Retinal pigment epithelial cell (primary cell): ENCODE data around the gene TCF19.
A peak's percentile ranks its signal among the peaks of the same experiment; 100 is the strongest.
"Not testable (repeated sequence)": the region's sequence is repeated elsewhere in the genome, so short reads cannot be mapped to it uniquely, and the experiment has no call there.

Source experiments
- DNase-seq: peaks from one replicate; pipeline ENCODE4 v3.0.0-alpha.2; 2010; ENCODE audit warnings: low read depth
- H3K4me3 ChIP-seq: 2 replicates; pipeline ENCODE4 v1.5.1; 2011; ENCODE audit warnings: mild to moderate bottlenecking, low read length, control low read depth, moderate library complexity
- TF ChIP-seq, protein P1 (sequence below): conservative IDR thresholded peaks from 2 replicates; pipeline ENCODE4 v1.5.1; 2011; ENCODE audit warnings: low read depth, low read length, control low read depth, inconsistent platforms

Gene TCF19

DNA sequence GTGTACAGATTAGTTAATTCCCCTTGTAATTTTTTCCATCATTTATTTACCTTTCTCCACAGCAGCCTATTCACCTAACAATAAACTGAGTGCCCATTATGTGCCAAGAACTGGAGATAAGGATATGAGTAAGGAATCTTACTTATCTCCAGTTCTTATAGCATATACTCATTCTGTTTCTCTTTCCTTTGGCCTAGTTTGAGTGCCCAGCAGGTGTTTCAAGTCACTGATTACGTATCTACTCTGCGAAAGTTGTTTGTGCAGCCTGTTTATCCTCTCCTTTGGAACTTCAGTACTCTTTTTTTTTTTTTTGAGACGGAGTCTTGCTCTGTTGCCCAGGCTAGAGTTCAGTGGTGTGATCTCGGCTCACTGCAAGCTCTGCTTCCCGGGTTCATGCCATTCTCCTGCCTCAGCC, 29.4 kb downstream of the TCF19 start:
- no peak overlapping the region for H3K4me3 ChIP-seq
- TF ChIP-seq, protein P1, sequence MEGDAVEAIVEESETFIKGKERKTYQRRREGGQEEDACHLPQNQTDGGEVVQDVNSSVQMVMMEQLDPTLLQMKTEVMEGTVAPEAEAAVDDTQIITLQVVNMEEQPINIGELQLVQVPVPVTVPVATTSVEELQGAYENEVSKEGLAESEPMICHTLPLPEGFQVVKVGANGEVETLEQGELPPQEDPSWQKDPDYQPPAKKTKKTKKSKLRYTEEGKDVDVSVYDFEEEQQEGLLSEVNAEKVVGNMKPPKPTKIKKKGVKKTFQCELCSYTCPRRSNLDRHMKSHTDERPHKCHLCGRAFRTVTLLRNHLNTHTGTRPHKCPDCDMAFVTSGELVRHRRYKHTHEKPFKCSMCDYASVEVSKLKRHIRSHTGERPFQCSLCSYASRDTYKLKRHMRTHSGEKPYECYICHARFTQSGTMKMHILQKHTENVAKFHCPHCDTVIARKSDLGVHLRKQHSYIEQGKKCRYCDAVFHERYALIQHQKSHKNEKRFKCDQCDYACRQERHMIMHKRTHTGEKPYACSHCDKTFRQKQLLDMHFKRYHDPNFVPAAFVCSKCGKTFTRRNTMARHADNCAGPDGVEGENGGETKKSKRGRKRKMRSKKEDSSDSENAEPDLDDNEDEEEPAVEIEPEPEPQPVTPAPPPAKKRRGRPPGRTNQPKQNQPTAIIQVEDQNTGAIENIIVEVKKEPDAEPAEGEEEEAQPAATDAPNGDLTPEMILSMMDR: no peak
- no peak for DNase-seq

DNA sequence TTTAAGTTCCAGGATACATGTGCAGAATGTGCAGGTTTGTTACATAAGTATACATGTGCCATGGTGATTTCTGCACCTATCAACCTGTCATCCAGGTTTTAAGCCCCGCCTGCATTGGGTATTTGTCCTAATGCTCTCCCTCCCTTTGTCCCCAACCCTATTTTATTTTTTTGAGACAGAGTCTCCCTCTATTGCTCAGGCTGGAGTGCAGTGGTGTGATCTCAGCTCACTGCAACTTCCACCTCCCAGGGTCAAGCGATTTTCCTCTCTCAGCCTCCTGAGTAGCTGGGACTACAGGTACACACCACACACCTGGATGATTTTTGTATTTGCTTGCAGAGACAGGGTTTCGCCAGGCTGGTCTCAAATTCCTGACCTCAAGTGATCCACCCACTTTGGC, 30.8 kb downstream of the TCF19 start:
- not testable (repeated sequence) for H3K4me3 ChIP-seq, DNase-seq

DNA sequence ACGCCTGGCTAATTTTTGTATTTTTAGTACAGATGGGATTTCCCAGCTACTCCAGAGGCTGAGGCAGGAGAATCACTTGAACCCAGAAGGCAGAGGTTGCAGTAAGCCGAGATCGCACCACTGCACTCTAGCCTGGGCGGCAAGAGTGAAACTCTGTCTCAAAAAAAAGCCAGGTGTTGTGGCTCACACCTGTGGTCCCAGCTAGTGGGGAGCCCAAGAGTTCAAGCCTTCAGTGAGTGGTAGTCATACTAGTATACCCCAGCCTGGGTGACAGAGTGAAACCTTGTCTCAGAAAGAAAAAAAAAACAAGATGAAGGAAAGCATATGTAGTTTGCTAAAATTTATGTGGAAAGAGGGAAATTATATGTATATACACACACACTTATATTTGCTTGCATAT, 32.1 kb downstream of the TCF19 start:
- TF ChIP-seq, protein P1: no peak
- no peak overlapping the region for H3K4me3 ChIP-seq
- DNase-seq: no peak

DNA sequence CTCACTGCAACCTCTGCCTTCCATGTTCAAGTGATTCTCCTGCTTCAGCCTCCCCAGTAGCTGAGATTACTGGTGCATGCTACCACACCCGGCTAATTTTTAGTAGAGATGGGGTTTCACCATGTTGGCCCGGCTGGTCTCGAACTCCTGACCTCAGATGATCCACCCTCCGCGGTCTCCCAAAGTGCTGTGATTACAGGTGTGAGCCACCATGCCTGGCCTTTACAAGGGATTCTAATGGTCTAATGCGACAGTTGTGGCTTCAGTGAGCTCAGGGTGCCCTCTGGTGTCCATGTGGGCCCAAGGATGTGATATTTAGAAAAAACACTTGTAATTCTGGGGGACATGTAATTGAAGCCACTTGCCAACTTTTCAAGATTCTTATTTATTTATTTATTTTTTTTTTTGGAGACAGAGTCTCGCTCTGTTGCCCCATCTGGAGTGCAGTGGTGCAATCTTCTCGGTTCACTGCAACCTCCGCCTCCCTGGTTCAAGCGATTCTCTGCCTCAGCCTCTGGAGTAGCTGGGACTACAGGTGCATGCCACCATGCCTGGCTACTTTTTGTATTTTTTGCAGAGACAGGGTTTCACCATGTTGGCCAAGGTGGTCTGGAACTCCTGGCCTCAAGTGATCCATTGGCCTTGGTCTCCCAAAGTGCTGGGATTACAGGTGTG, 34.2 kb downstream of the TCF19 start:
- not testable (repeated sequence) for H3K4me3 ChIP-seq
- TF ChIP-seq, protein P1: peak; percentile 69
- DNase-seq: peak; percentile 20

DNA sequence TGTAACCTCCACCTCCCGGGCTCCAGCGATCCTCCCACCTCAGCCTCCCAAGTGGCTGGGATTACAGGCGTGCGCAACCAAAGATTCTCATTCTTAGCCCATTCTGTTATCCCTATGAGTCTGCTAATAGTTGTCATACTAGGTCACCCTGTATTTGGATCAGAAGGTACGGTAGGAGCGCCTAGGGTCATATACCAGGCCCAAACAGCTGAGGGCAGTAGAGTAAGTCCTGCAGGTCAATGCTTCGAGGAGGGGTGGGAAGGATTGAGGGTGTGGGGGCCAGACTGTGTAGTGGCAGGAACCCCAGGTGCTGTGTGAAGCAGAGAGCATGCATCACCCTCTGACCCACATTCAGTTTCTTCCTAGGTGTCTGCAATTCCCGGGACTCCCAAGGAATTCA, 34.8 kb downstream of the TCF19 start:
- TF ChIP-seq, protein P1: no peak
- DNase-seq: no peak
- H3K4me3 ChIP-seq: no peak overlapping the region

DNA sequence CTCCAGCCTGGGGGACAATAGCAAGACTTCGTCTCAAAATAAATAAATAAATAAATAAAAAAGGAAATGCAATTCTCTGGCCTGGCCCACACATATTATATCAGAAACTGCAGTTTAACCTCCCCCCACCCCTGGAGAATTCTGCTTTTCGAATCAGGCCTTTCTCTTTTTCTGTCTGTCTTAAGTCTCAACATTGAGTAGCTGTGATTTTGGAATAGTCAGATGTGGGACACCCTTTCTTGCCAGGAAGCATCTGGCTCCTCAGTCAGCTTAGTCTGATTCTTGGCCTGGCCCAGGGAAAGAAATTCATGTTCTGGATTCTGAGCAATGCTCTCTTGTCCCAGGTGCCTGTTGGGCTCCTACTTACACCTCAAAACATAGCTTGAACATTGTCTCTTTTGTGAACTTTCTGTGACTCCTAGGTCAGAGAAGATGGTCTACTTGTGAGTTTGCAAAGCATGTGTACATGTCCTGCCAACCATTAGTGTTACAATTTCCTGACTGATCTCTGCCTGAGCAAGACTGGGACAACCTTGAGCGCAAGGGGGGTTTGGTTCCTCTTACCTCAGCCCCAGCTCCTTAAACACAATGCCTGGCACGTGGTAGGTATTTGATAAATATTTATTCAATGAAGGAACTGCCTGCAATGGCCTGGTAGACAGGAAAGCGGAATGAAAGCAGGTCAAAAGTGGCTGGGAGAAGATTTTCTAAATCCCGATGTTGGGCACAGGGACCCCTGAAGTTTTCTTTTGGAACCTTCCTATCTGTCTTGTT, 35.9 kb downstream of the TCF19 start:
- no peak overlapping the region for H3K4me3 ChIP-seq
- TF ChIP-seq, protein P1: no peak
- DNase-seq: no peak

DNA sequence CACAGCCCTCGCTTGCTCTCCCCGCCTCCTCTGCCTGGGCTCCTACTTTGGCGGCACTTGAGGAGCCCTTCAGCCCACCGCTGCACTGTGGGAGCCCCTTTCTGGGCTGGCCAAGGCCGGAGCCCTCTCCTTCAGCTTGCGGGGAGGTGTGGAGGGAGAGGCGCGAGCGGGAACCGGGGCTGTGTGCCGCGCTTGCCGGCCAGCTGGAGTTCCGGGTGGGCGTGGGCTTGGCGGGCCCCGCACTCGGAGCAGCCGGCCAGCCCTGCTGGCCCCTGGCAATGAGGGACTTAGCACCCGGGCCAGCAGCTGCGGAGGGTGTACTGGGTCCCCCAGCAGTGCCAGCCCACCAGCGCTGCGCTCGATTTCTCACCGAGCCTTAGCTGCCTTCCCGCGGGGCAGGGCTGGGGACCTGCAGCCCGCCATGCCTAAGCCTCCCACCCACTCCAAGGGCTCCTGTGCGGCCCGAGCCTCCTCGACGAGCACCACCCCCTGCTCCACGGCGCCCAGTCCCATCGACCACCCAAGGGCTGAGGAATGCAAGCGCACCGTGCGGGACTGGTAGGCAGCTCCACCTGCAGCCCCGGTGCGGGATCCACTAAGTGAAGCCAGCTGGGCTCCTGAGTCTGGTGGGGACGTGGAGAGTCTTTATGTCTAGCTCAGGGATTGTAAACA, 37.1 kb downstream of the TCF19 start:
- not testable (repeated sequence) for DNase-seq, H3K4me3 ChIP-seq

DNA sequence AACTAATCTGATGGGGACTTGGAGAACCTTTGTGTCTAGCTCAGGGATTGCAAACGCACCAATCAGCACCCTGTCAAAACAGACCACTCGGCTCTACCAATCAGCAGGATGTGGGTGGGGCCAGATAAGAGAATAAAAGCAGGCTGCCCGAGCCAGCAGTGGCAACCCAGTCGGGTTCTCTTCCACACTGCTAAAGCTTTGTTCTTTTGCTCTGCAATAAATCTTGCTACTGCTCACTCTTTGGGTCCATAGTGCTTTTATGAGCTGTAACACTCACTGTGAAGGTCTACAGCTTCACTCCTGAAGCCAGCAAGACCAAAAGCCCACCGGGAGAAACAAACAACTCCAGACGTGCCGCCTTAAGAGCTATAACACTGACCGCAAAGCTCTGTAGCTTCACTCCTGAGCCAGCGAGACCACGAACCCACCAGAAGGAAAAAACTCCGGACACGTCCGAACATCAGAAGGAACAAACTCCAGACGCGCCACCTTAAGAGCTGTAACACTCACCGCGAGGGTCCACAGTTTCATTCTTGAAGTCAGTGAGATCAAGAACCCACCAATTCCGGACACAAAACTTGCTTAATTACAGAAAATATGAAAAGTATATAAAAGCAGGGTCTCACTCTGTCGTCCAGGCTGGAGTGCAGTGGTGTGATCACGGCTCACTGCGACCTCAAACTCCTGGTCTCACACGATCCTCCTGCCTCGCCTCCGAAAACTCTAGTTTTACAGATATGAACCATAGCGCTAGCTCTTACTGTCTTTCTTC, 38.0 kb downstream of the TCF19 start:
- DNase-seq: not testable (repeated sequence)
- peak overlapping the region; percentile 78 for H3K4me3 ChIP-seq
